ENCODE measurements around the gene RBM34. TPM values are rescaled to one million over a fixed set of nuclear protein-coding genes. Genes with fewer than 3 reads are reported as not detected.

The RBM34 gene
- total RNA-seq, 1 experiment from 2014 or later, result 184 TPM

DNA sequence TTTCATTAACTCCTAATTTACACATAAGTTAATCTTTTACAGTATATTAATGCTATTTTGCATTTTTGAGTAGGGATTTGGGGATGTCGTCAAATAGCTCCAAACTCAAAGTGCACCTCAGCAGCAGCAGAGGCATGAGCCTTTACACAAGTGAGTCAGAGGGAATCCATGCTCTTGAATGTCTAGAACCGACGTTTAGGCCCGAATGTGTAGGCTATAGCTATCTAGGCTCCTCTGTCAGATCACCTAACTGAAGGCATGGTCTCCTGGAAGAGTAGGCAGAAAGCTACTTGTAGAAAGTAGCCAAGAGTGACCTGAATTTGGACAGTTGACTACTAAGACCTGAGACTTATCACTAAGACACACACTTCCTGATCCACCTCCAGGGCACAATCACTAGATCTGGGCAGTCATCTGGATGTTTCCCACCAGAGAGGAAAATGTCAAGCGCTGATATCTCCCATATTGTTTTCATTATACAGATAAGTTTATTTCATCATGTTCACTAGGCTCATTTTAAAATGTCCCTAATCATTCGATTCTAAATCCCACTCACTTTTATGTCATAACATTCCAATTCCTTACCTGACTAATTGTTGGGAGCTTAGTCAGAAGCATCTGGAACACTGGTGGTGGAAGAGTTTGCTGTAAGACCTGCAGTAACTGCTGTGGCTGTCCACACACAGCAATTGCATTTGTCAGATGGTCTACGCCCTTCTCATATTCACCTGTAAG lies 47.7 kb downstream of the RBM34 start:
- H3K27me3 Mint-ChIP-seq (ENCODE audit: insufficient read depth, unreplicated experiment), result no peaks in the 10 kb centered on the region
- H3K27ac Mint-ChIP-seq (ENCODE audit: low read depth, unreplicated experiment), result no peak overlapping the region
- no peaks in the 10 kb centered on the region for H3K9me3 Mint-ChIP-seq (ENCODE audit: unreplicated experiment)
- DNase-seq (ENCODE audit: unreplicated experiment), result no peak
- TF ChIP-seq, protein P1, sequence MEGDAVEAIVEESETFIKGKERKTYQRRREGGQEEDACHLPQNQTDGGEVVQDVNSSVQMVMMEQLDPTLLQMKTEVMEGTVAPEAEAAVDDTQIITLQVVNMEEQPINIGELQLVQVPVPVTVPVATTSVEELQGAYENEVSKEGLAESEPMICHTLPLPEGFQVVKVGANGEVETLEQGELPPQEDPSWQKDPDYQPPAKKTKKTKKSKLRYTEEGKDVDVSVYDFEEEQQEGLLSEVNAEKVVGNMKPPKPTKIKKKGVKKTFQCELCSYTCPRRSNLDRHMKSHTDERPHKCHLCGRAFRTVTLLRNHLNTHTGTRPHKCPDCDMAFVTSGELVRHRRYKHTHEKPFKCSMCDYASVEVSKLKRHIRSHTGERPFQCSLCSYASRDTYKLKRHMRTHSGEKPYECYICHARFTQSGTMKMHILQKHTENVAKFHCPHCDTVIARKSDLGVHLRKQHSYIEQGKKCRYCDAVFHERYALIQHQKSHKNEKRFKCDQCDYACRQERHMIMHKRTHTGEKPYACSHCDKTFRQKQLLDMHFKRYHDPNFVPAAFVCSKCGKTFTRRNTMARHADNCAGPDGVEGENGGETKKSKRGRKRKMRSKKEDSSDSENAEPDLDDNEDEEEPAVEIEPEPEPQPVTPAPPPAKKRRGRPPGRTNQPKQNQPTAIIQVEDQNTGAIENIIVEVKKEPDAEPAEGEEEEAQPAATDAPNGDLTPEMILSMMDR (IDR thresholded peaks at IDR 0.05; ENCODE audit: unreplicated experiment), result no peak
- no TSS peak for BruUV-seq (replicated peaks)
- peaks cover 100% of the 10 kb centered on the region for H3K36me3 Mint-ChIP-seq (ENCODE audit: insufficient read depth, unreplicated experiment)
- peaks cover 17% of the 10 kb centered on the region for H3K4me1 Mint-ChIP-seq (ENCODE audit: insufficient read depth, unreplicated experiment)
- ChIA-PET CTCF (interaction anchor here (0.6 to 2.1 kb wide), 7 partner anchors 9 to 252 kb away, joined by 3 to 6 read pairs (median 5); no protein-coding TSS in a partner anchor), POLR2A (interaction anchor here (0.6 to 3.7 kb wide), 5 partner anchors 8 to 344 kb away, joined by 3 to 39 read pairs (median 4); partner anchors contain the start of genes RBM34 and TOMM20)
- no peak overlapping the region for H3K4me3 Mint-ChIP-seq (ENCODE audit: unreplicated experiment)
- intact Hi-C loops (cut with micrococcal nuclease), result no loop called here

DNA sequence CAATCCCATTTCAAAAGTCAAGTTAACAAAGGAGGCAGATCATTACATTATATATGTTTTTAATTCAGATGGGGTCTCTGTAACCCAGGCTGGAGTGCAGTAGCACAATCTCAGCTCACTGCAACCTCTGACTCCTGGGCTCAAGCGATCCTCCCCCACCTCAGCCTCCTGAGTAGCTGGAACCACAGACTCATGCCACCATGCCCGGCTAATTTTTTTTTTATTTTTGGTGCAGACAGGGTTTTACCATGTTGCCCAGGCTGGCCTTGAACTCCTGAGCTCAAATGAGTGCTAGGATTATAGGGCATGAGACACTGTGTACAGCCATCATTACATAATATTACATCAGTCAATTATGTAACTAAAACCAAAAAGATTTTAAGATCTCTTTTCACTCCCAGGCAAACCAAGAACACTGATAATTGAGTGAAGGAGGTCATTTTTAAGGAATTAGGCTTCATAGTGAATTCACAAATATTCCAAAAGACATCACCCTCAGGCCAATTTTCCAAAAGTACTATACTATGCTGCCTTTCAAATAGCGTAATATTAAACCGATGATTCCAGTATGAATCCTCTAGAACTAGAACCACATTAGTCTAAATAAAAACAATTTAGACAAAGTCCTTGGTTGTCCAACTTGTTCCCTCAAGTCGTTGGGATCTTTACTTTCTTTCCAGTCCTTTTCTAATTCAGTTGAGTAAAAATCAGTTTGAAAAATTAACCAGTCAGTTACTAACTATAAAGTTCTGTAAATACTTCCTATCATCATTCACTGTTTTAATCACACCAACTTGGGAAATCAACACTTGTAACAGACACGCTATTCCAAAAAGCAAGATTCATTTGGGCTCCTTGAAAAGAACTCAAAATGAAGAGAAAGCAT lies 48.5 kb downstream of the RBM34 start:
- Mint-ChIP-seq H3K27me3 (ENCODE audit: insufficient read depth, unreplicated experiment) (no peaks in the 10 kb centered on the region), H3K4me1 (ENCODE audit: insufficient read depth, unreplicated experiment) (peaks cover 17% of the 10 kb centered on the region), H3K9me3 (ENCODE audit: unreplicated experiment) (no peaks in the 10 kb centered on the region), H3K36me3 (ENCODE audit: insufficient read depth, unreplicated experiment) (peaks cover 100% of the 10 kb centered on the region), H3K27ac (ENCODE audit: low read depth, unreplicated experiment) (peak overlapping the region; percentile 11), H3K4me3 (ENCODE audit: unreplicated experiment) (no peak overlapping the region)
- BruUV-seq (replicated peaks), result no TSS peak
- TF ChIP-seq, protein P1 (IDR thresholded peaks at IDR 0.05; ENCODE audit: unreplicated experiment), result no peak
- DNase-seq (ENCODE audit: unreplicated experiment), result no peak
- ChIA-PET POLR2A (interaction anchor here (0.6 to 3.7 kb wide), 4 partner anchors 9 to 56 kb away, joined by 3 to 39 read pairs (median 4); partner anchors contain the start of genes RBM34 and TOMM20), CTCF (interaction anchor here (0.5 to 1.5 kb wide), 6 partner anchors 9 to 670 kb away, joined by 3 to 6 read pairs (median 4); no protein-coding TSS in a partner anchor)
- intact Hi-C loops (cut with micrococcal nuclease), result no loop called here

DNA sequence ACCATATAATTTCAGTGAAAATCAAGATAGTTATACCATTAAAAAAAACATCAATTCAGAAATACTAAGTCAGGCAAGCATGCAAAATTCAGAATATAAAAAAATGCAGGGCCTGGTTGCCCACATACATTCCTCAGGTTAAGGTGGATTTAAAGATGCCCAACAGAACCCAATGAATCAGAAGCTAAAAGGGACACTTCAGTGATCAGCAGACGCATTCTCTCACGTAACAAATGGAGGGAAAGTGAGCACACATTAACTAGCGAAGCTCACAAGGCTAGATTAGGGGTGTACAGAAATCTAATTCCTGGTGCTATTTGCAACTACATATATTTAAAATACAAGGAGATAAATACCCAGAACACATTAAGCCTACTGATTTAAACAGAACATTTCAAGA lies 49.9 kb downstream of the RBM34 start:
- no peak overlapping the region for H3K27ac Mint-ChIP-seq (ENCODE audit: low read depth, unreplicated experiment)

More for the DNA sequence above, 49.9 kb downstream of the RBM34 start:
- TF ChIP-seq, protein P1 (IDR thresholded peaks at IDR 0.05; ENCODE audit: unreplicated experiment), result no peak
- H3K36me3 Mint-ChIP-seq (ENCODE audit: insufficient read depth, unreplicated experiment), result peaks cover 100% of the 10 kb centered on the region
- no peaks in the 10 kb centered on the region for H3K27me3 Mint-ChIP-seq (ENCODE audit: insufficient read depth, unreplicated experiment)
- H3K4me1 Mint-ChIP-seq (ENCODE audit: insufficient read depth, unreplicated experiment), result peaks cover 17% of the 10 kb centered on the region
- intact Hi-C loops (cut with micrococcal nuclease), result no loop called here
- H3K4me3 Mint-ChIP-seq (ENCODE audit: unreplicated experiment), result no peak overlapping the region
- DNase-seq (ENCODE audit: unreplicated experiment), result no peak
- ChIA-PET POLR2A (interaction anchor here (0.6 to 3.7 kb wide), 2 partner anchors 16 to 570 kb away, joined by 3 to 39 read pairs; partner anchors contain the start of gene TOMM20), CTCF (no interaction called here)
- H3K9me3 Mint-ChIP-seq (ENCODE audit: unreplicated experiment), result no peaks in the 10 kb centered on the region
- BruUV-seq (replicated peaks), result no TSS peak
